H9 (cell line): ENCODE results near the gene MMP25. TPM values are rescaled to one million over a fixed set of nuclear protein-coding genes. Genes with fewer than 3 reads are reported as not detected.

ENCODE experiments used
- DNase-seq: peaks from one replicate; pipeline ENCODE4 v3.0.0-alpha.2; 2017
- H2AFZ ChIP-seq: one replicate; pipeline ENCODE4 v1.6.1; 2013; ENCODE audit warnings: mild to moderate bottlenecking, low read length, control low read depth, moderate library complexity
- H2AK5ac ChIP-seq: 2 replicates; pipeline ENCODE4 v1.6.1; 2013; ENCODE audit warnings: low read length, control low read depth, mixed read lengths; ENCODE audit not compliant: insufficient read length
- H2BK120ac ChIP-seq: one replicate; pipeline ENCODE4 v1.6.1; 2013; ENCODE audit warnings: low read depth, mild to moderate bottlenecking, low read length, control low read depth, inconsistent platforms; ENCODE audit not compliant: poor library complexity, severe bottlenecking
- H2BK12ac ChIP-seq: 2 replicates; pipeline ENCODE4 v1.6.1; 2013; ENCODE audit warnings: low read length, control low read depth, mixed read lengths, low read depth; ENCODE audit not compliant: insufficient read length
- H2BK15ac ChIP-seq: 2 replicates; pipeline ENCODE4 v1.6.1; 2013; ENCODE audit warnings: low read depth, low read length, control low read depth
- H2BK20ac ChIP-seq: one replicate; pipeline ENCODE4 v1.6.1; 2013; ENCODE audit warnings: low read depth, mild to moderate bottlenecking, low read length, control low read depth, inconsistent platforms; ENCODE audit not compliant: poor library complexity, severe bottlenecking
- H2BK5ac ChIP-seq: 2 replicates; pipeline ENCODE4 v1.6.1; 2013; ENCODE audit warnings: low read length, control low read depth, mixed read lengths; ENCODE audit not compliant: insufficient read length
- H3K14ac ChIP-seq: 2 replicates; pipeline ENCODE4 v1.6.1; 2013; ENCODE audit warnings: low read length, control low read depth; ENCODE audit not compliant: insufficient read depth
- H3K18ac ChIP-seq: 2 replicates; pipeline ENCODE4 v1.6.1; 2013; ENCODE audit warnings: low read depth, mild to moderate bottlenecking, mixed read lengths, low read length, control low read depth; ENCODE audit not compliant: insufficient read length
- H3K23ac ChIP-seq: 2 replicates; pipeline ENCODE4 v1.6.1; 2013; ENCODE audit warnings: low read length, control low read depth, mixed read lengths, low read depth; ENCODE audit not compliant: insufficient read length
- H3K23me2 ChIP-seq: 2 replicates; pipeline ENCODE4 v1.6.1; 2013; ENCODE audit warnings: low read depth, mild to moderate bottlenecking, mixed read lengths, low read length, control low read depth; ENCODE audit not compliant: insufficient read length, poor library complexity, severe bottlenecking
- H3K27ac ChIP-seq: 2 replicates; pipeline ENCODE4 v1.5.1; 2013; ENCODE audit warnings: low read length, control low read depth, mixed read lengths, low read depth; ENCODE audit not compliant: insufficient read length
- H3K27me3 ChIP-seq: 2 replicates; pipeline ENCODE4 v1.6.1; 2013; ENCODE audit warnings: low read length, control low read depth, inconsistent platforms; ENCODE audit not compliant: insufficient read depth
- H3K4ac ChIP-seq: 2 replicates; pipeline ENCODE4 v1.6.1; 2013; ENCODE audit warnings: low read depth, mild to moderate bottlenecking, control low read depth, inconsistent platforms, low read length, moderate library complexity
- H3K4me1 ChIP-seq: 2 replicates; pipeline ENCODE4 v1.6.1; 2013; ENCODE audit warnings: low read length, control low read depth, inconsistent platforms; ENCODE audit not compliant: insufficient read depth
- H3K4me2 ChIP-seq: 2 replicates; pipeline ENCODE4 v1.6.1; 2013; ENCODE audit warnings: low read length, control low read depth, mixed read lengths; ENCODE audit not compliant: insufficient read length, insufficient read depth
- H3K56ac ChIP-seq: 2 replicates; pipeline ENCODE4 v1.6.1; 2013; ENCODE audit warnings: low read depth, mild to moderate bottlenecking, mixed read lengths, low read length, control low read depth; ENCODE audit not compliant: insufficient read length
- H3K79me1 ChIP-seq: 2 replicates; pipeline ENCODE4 v1.6.1; 2013; ENCODE audit warnings: low read depth, mild to moderate bottlenecking, moderate library complexity, low read length, control low read depth, inconsistent platforms; ENCODE audit not compliant: insufficient read depth, poor library complexity, severe bottlenecking
- H3K79me2 ChIP-seq: 2 replicates; pipeline ENCODE4 v1.6.1; 2013; ENCODE audit warnings: low read length, control low read depth, inconsistent platforms; ENCODE audit not compliant: insufficient read depth
- H3K9ac ChIP-seq: 2 replicates; pipeline ENCODE4 v1.6.1; 2013; ENCODE audit warnings: low read length, control low read depth, mixed read lengths; ENCODE audit not compliant: insufficient read length; ENCODE audit errors: extremely low read depth
- H3K9me3 ChIP-seq: one replicate; pipeline ENCODE4 v1.6.1; 2013; ENCODE audit warnings: low read depth, low read length, inconsistent platforms; ENCODE audit not compliant: control insufficient read depth
- H3T11ph ChIP-seq: one replicate; pipeline ENCODE4 v1.6.1; 2013; ENCODE audit warnings: mild to moderate bottlenecking, low read length, control low read depth, inconsistent platforms
- H4K20me1 ChIP-seq: one replicate; pipeline ENCODE4 v1.6.1; 2013; ENCODE audit not compliant: control insufficient read depth, insufficient read length, insufficient read depth
- H4K5ac ChIP-seq: 2 replicates; pipeline ENCODE4 v1.6.1; 2013; ENCODE audit warnings: low read depth, mild to moderate bottlenecking, mixed read lengths, low read length, control low read depth; ENCODE audit not compliant: insufficient read length
- H4K8ac ChIP-seq: replicated peaks from 2 replicates; pipeline ENCODE4 v1.6.1; 2013; ENCODE audit warnings: low read length, control low read depth, mixed read lengths, low read depth; ENCODE audit not compliant: insufficient read length
- H4K91ac ChIP-seq: 2 replicates; pipeline ENCODE4 v1.6.1; 2013; ENCODE audit warnings: low read depth, mild to moderate bottlenecking, moderate library complexity, mixed read lengths, low read length, control low read depth; ENCODE audit not compliant: insufficient read length
- H3K27ac Mint-ChIP-seq, 3 experiments: 2 replicates in 2 of 3; 3 replicates in 1 of 3; pipeline ENCODE4 v1.8.0; 2020 to 2021; ENCODE audit warnings: mixed read lengths in 3 of 3, mild to moderate bottlenecking in 1 of 3, moderate library complexity in 1 of 3
- H3K27me3 Mint-ChIP-seq: 2 replicates; pipeline ENCODE4 v1.8.0; 2021; ENCODE audit warnings: low read depth, mild to moderate bottlenecking, moderate library complexity, mixed read lengths
- H3K36me3 Mint-ChIP-seq, 3 experiments: 2 replicates in 2 of 3; 3 replicates in 1 of 3; pipeline ENCODE4 v1.8.0; 2020 to 2021; ENCODE audit warnings: low read depth in 3 of 3, mixed read lengths in 3 of 3; ENCODE audit not compliant: insufficient read depth in 1 of 3
- H3K4me1 Mint-ChIP-seq, 2 experiments: 2 replicates each; pipeline ENCODE4 v1.8.0; 2020; ENCODE audit warnings: mixed read lengths in 2 of 2
- H3K4me3 Mint-ChIP-seq, 2 experiments: 2 replicates in 1 of 2; 3 replicates in 1 of 2; pipeline ENCODE4 v1.8.0; 2020 to 2021; ENCODE audit warnings: mild to moderate bottlenecking in 2 of 2, mixed read lengths in 2 of 2, moderate library complexity in 1 of 2
- H3K9me3 Mint-ChIP-seq, 2 experiments: 2 replicates in 1 of 2; 3 replicates in 1 of 2; pipeline ENCODE4 v1.8.0; 2020; ENCODE audit warnings: mild to moderate bottlenecking in 2 of 2, mixed read lengths in 2 of 2, moderate library complexity in 1 of 2
- WGBS: extraction: QIAGEN DNeasy Blood & Tissue Kit; methylation state at CpG from one replicate; pipeline ENCODE4 v1.1.7; 2013; ENCODE audit warnings: missing lambda C conversion rate, low lambda C conversion rate, mixed read lengths; ENCODE audit not compliant: insufficient read length; ENCODE audit errors: extremely low coverage; 5-methylcytosine and 5-hydroxymethylcytosine counted together
- total RNA-seq: library from RNA; stranded (reverse); gene quantifications from 2 replicates; pipeline ENCODE4 v1.2.1, GENCODE V29; 2021
- TF ChIP-seq, protein P1 (sequence below): fragments of 200-600 bp; sonication (generic); conservative IDR thresholded peaks from 3 replicates; pipeline ENCODE4 v1.8.0; 2021; ENCODE audit warnings: antibody characterized with exemption, mild to moderate bottlenecking

The MMP25 gene
- total RNA-seq, 1 experiment from 2014 or later: 13.5 TPM

DNA sequence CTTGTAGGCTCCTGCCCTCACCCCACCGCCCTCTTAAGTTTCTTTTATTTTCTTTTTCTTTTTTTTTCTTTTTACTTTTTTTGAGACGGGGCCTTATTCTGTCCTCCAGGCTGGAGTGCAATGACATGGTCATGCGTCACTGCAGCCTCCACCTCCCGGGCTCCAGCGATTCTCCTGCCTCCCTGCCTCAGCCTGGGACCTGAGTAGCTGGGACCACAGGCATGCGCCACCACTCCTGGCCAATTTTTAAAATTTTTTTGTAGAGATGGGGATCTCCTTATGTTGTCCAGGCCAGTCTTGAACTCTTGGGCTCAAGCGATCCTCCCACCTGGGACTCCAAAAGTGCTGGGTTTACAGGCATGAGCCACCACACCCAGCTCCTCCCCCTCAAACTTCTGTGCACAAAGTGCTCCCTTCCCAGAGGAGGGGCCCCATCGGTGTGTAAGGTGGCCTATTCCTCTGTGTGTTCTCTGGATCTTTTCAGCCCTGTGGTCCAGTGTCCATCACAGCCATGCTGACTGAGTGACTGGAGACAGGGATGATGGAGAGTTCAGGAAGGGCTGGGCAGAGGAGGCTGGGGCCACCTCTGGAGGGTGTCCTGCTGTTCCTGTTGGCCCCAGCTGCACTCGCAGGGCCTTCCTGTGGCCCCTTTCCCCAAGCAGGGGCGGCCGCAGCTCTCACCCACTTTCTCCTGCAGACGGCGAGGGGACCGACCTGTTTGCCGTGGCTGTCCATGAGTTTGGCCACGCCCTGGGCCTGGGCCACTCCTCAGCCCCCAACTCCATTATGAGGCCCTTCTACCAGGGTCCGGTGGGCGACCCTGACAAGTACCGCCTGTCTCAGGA lies 10.2 kb downstream of the MMP25 start:
- H3K9ac ChIP-seq: no peak overlapping the region
- no CpG with 5 or more reads among the region's 19 CpGs for WGBS
- H3K4me1 Mint-ChIP-seq: peaks cover 20 to 36% of the 10 kb centered on the region in 2 experiments

More for the DNA sequence above, 10.2 kb downstream of the MMP25 start:
- no peak overlapping the region for H3K4me2 ChIP-seq
- H4K8ac ChIP-seq: no peak overlapping the region
- no peak overlapping the region for H3K18ac ChIP-seq
- H4K5ac ChIP-seq: no peak overlapping the region
- no peak overlapping the region for H3K27ac ChIP-seq
- no peak overlapping the region for H2BK15ac ChIP-seq
- H3K4me1 ChIP-seq: no peaks in the 10 kb centered on the region
- Mint-ChIP-seq H3K27me3 (peaks cover 32% of the 10 kb centered on the region), H3K27ac (no peak overlapping the region), H3K4me3 (no peak overlapping the region), H3K9me3 (no peaks in the 10 kb centered on the region; a peak in 2 of 5 replicates), H3K36me3 (peaks cover 10 to 29% (median 14%) of the 10 kb centered on the region in 3 experiments)
- no peak for DNase-seq
- H3K56ac ChIP-seq: no peak overlapping the region
- peaks cover 2% of the 10 kb centered on the region; the same call in 1 of the 2 replicates for H3K27me3 ChIP-seq
- H3K79me2 ChIP-seq: no peaks in the 10 kb centered on the region
- no peak overlapping the region for H3T11ph ChIP-seq
- H3K14ac ChIP-seq: no peak overlapping the region
- H3K23me2 ChIP-seq: peaks cover 14% of the 10 kb centered on the region
- no peak overlapping the region for H2BK20ac ChIP-seq
- H4K20me1 ChIP-seq: no peaks in the 10 kb centered on the region
- no peak overlapping the region for H3K23ac ChIP-seq
- H2AFZ ChIP-seq: no peak overlapping the region
- no peak overlapping the region for H2AK5ac ChIP-seq
- H2BK120ac ChIP-seq: no peak overlapping the region
- TF ChIP-seq, protein P1, sequence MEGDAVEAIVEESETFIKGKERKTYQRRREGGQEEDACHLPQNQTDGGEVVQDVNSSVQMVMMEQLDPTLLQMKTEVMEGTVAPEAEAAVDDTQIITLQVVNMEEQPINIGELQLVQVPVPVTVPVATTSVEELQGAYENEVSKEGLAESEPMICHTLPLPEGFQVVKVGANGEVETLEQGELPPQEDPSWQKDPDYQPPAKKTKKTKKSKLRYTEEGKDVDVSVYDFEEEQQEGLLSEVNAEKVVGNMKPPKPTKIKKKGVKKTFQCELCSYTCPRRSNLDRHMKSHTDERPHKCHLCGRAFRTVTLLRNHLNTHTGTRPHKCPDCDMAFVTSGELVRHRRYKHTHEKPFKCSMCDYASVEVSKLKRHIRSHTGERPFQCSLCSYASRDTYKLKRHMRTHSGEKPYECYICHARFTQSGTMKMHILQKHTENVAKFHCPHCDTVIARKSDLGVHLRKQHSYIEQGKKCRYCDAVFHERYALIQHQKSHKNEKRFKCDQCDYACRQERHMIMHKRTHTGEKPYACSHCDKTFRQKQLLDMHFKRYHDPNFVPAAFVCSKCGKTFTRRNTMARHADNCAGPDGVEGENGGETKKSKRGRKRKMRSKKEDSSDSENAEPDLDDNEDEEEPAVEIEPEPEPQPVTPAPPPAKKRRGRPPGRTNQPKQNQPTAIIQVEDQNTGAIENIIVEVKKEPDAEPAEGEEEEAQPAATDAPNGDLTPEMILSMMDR: no peak
- H2BK12ac ChIP-seq: no peak overlapping the region
- no peak overlapping the region for H2BK5ac ChIP-seq
- H3K79me1 ChIP-seq: no peaks in the 10 kb centered on the region
- no peak overlapping the region for H3K4ac ChIP-seq
- no peak overlapping the region for H4K91ac ChIP-seq
- H3K9me3 ChIP-seq: no peaks in the 10 kb centered on the region
